Lung (tissue), 12 donors: ENCODE results near the gene MMP26. TPM values are rescaled to one million over a fixed set of nuclear protein-coding genes. Genes with fewer than 3 reads are reported as not detected.

Source experiments
- ATAC-seq: fragments of 200-7000 bp; cut with Tn5 transposase; one replicate; pipeline ENCODE4 v1.9.1; 2020; ENCODE audit warnings: moderate number of reproducible peaks; ENCODE audit not compliant: insufficient read depth, low FRiP score
- DNase-seq, 3 donors: peaks; one replicate each; pipeline ENCODE4 v3.0.0-alpha.2; 2013 to 2017
- H3K27ac ChIP-seq, 2 donors: one replicate each; pipeline ENCODE4 v1.5.1; 2013; ENCODE audit warnings: mild to moderate bottlenecking in 2 of 2, moderate library complexity in 2 of 2, control low read depth in 1 of 2, inconsistent platforms in 1 of 2, low read depth in 1 of 2, low read length in 1 of 2
- H3K27me3 ChIP-seq, 3 donors: one replicate each; pipeline ENCODE4 v1.5.1; 2013; ENCODE audit warnings: low read length in 2 of 3; ENCODE audit not compliant: control insufficient read depth in 3 of 3, insufficient read depth in 3 of 3
- H3K36me3 ChIP-seq, 4 donors: one replicate each; pipeline ENCODE4 v1.5.1; 2013; ENCODE audit warnings: low read length in 4 of 4, mild to moderate bottlenecking in 1 of 4, moderate library complexity in 1 of 4; ENCODE audit not compliant: control insufficient read depth in 4 of 4, insufficient read depth in 4 of 4
- H3K4me1 ChIP-seq, 5 donors: one replicate each; pipeline ENCODE4 v1.5.1; 2013; ENCODE audit warnings: low read length in 5 of 5, mild to moderate bottlenecking in 2 of 5, moderate library complexity in 1 of 5; ENCODE audit not compliant: control insufficient read depth in 5 of 5, insufficient read depth in 5 of 5
- H3K4me3 ChIP-seq: one replicate; pipeline ENCODE4 v1.5.1; 2013; ENCODE audit warnings: mild to moderate bottlenecking, control low read depth, moderate library complexity
- H3K9ac ChIP-seq, 2 donors: one replicate each; pipeline ENCODE4 v1.5.1; 2013; ENCODE audit warnings: low read length in 2 of 2, control low read depth in 1 of 2; ENCODE audit not compliant: insufficient read depth in 1 of 2
- H3K9me3 ChIP-seq, 4 donors: one replicate each; pipeline ENCODE4 v1.5.1; 2013; ENCODE audit warnings: low read length in 3 of 4, mild to moderate bottlenecking in 1 of 4, moderate library complexity in 1 of 4; ENCODE audit not compliant: control insufficient read depth in 4 of 4, insufficient read depth in 3 of 4
- WGBS, 2 donors: extraction: QIAGEN DNeasy Blood & Tissue Kit; methylation state at CpG; one replicate each; pipeline ENCODE4 v1.1.7; 2013; 5-methylcytosine and 5-hydroxymethylcytosine counted together
- polyA plus RNA-seq, 2 donors: library from polyadenylated mRNA; stranded (reverse); fragments of 200-250 nt; gene quantifications; one replicate each; pipeline ENCODE4 v1.2.1, GENCODE V29; 2013
- total RNA-seq, 2 donors: library from RNA; depleted of rRNA in 1 of 2; stranded (reverse); fragments of >200 nt in 1 of 2; gene quantifications; one replicate each; pipeline ENCODE4 v1.2.1, GENCODE V29; 2014 to 2021
- TF ChIP-seq, protein P1 (sequence below): IDR thresholded peaks from 2 replicates; pipeline ENCODE4 v1.5.1; 2012; ENCODE audit warnings: mild to moderate bottlenecking; ENCODE audit errors: control extremely low read depth, extremely low read depth
- donor health status: control.
- donor health status: control.
- donor health status: Bipolar disorder and iron deficiency.
- donor health status: healthy.
- donor health status: DM: yes; HTN: yes; CAD: no.

Gene MMP26
- total and polyA plus RNA-seq, 4 donors: not detected

DNA sequence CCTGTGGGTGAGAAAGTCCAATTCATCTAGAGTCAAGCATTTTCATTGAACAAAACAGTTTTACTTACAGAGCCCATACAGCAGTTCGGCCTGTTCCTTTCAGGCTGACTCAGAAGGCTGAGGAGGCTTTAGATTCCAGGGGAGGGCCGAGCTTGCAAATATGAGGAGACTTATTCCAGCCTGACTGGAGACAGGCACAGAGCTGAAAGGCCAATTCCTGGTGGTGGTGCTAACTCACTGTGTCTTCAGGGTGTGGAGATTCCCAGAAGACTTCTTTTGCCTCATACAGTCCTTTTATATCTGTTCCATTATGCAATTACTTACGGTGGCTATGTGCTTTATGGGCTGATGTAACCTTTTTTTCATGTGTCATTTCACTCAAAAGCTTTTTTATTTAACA, 7.0 kb upstream of the MMP26 start, which contains the start of gene OR51E2:
Gene OR51E2 (minus strand): TSS at position 269 of the 400 bp plus-strand sequence. CDS start 15,142 bp downstream, outside the sequence.
- Histone ChIP-seq H3K27me3 (no peaks in the 10 kb centered on the region), H3K9me3 (no peaks in the 10 kb centered on the region), H3K9ac (no peak within 1 kb of the TSS), H3K4me1 (peaks cover 0 to 2% (median 0%) of the 10 kb centered on the region in 5 donors), H3K4me3 (no peak within 1 kb of the TSS), H3K36me3 (no peaks in the 10 kb centered on the region), H3K27ac (no peak within 1 kb of the TSS)
- TF ChIP-seq, protein P1, sequence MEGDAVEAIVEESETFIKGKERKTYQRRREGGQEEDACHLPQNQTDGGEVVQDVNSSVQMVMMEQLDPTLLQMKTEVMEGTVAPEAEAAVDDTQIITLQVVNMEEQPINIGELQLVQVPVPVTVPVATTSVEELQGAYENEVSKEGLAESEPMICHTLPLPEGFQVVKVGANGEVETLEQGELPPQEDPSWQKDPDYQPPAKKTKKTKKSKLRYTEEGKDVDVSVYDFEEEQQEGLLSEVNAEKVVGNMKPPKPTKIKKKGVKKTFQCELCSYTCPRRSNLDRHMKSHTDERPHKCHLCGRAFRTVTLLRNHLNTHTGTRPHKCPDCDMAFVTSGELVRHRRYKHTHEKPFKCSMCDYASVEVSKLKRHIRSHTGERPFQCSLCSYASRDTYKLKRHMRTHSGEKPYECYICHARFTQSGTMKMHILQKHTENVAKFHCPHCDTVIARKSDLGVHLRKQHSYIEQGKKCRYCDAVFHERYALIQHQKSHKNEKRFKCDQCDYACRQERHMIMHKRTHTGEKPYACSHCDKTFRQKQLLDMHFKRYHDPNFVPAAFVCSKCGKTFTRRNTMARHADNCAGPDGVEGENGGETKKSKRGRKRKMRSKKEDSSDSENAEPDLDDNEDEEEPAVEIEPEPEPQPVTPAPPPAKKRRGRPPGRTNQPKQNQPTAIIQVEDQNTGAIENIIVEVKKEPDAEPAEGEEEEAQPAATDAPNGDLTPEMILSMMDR: no peak
- WGBS, 2 donors: 66 to 83% methylated on average over 3 of the region's 3 CpGs
- no peak for DNase-seq
- no peak for ATAC-seq

DNA sequence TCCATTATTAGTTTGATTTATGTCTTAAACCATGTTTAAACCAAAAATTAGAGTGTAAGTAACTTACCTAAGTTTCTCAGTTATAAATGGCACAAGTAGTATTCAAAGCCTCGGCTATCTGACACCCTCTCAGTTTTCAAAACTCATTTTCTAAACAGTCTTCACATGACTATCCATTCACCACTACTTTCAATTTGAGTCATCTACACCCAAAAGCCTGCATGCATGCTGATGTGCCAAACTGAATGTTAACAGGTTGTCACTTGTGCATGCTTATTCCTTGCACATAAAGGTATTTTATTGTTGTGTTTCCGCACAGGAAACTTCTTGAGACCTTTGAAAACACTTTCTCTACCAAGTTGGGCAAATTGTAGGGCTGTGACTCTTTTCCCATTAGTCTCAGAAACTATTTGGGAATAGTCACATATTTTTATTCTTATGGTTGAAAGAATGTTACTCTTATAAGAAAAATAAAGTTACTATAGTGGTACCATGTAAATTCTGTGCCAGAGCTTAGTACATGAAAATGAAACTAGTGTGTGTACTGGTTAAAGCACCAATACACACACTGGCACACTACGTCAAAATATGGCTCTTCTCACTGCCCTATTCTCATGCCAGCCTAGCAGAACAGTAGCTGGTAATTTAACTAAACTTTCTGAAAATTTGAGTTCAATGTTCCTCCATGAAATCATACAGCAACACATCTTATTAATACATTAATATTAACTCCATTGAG, 4.7 kb upstream of the MMP26 start:
- H3K9me3 ChIP-seq: no peaks in the 10 kb centered on the region
- TF ChIP-seq, protein P1: no peak
- DNase-seq (no peak), ATAC-seq (no peak)
- 90 to 91% methylated on average over 3 of the region's 3 CpGs for WGBS, 2 donors
- no peaks in the 10 kb centered on the region for H3K27me3 ChIP-seq
- H3K4me1 ChIP-seq: peaks cover 0 to 6% (median 0%) of the 10 kb centered on the region in 5 donors
- H3K27ac ChIP-seq: no peak overlapping the region
- no peak overlapping the region for H3K4me3 ChIP-seq
- no peaks in the 10 kb centered on the region for H3K36me3 ChIP-seq
- no peak overlapping the region for H3K9ac ChIP-seq

DNA sequence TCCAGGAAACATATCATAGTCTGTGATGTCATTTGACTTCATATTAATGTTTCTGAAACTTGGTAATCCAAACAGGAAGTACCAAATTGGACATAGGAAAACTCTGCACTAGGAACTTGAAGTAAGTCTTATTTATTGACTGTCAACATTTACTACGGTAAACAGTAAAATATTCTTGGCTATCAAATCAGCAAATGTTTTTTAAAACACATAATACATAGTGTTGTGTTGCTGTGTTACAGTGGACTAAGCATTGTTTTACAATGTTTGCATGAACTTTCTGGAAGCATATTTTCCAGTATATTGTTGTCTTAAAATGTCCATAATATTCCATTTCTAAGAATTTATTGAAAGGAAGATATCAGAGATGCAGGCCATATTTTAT, 4.2 kb upstream of the MMP26 start:
- TF ChIP-seq, protein P1: no peak
- Histone ChIP-seq H3K4me1 (peaks cover 0 to 6% (median 0%) of the 10 kb centered on the region in 5 donors), H3K36me3 (no peaks in the 10 kb centered on the region), H3K9me3 (no peaks in the 10 kb centered on the region), H3K9ac (no peak overlapping the region), H3K27ac (no peak overlapping the region), H3K4me3 (no peak overlapping the region), H3K27me3 (no peaks in the 10 kb centered on the region)
- DNase-seq (peak in 1 of 3 donors; percentile 4), ATAC-seq (no peak)
- 60 to 78% methylated on average over 1 of the region's 1 CpG for WGBS, 2 donors
